Activated CD4-positive, alpha-beta T cell treated with anti-CD3 and anti-CD28 coated beads, Interleukin-2, amount 50 U/mL, for 48 hours (primary cell): ENCODE measurements around the gene PPP2R2B.

Source experiments
- DNase-seq, 2 experiments: peaks; one replicate each; pipeline ENCODE4 v3.0.0-alpha.2; 2020

The PPP2R2B gene

DNA sequence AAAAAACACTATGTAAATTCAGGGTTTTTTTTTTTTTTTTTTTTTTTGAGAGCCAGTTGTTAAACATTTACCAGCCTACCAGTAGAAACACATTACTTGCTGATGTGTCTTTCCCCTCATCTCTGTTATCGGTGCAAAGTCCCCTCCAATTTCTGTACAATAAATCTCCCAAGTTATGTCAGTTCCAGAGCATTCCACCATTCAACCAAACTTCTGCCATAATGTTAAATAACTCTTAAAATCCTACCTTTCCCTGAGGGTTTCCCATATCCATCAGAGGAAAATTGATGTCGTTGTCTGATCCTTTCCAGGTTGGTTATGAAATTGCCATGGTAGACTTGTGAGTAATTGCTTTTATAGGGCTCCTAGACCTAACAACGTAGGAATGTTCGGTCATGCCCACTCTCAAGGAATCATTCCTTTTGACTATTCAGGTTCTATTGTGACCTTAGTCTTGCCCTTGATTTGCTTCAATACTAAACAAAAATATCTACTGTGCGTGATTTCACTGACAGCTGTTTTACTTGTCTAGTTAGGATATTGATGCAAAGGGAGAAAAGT is 5.6 kb upstream of the PPP2R2B start:
- no peak for DNase-seq

DNA sequence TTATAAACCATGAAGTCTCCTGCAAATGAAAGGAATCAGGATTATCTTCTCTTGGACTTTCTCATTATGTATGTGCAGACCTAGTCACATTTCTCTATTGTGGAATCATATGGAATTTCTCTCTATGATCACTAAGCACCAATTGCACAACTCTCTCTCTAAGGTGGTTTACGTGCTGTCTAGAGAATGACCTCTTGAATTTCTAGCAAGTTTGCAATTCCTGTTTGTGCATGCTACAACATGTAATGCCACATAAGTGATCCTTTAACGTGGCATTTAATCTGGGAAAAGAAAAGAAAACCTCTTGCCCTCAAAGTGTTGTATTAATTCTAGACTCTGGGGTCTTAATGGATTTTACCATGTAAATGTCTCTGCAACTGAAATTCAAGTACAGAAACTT is 5.0 kb upstream of the PPP2R2B start:
- DNase-seq: no peak

DNA sequence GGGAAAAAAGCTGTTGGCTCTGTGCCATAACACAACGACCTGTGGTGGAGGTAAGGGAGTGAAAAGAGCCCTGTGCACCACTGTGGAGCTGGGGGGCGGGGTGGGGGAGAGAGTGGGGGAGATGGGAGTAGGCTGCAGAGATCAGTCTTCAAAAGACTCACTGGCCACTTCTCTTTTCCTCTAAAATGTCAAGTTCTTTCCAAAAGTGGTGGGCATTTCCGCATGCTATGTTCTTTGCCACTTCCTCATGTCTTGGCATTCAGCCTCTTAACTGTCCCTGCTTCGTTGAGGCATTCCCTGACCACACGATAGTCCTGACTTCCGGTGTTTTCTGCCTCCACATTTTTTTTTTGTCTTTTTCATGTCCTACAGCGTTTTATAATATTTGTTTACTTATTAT is 2.4 kb upstream of the PPP2R2B start:
- no peak for DNase-seq

DNA sequence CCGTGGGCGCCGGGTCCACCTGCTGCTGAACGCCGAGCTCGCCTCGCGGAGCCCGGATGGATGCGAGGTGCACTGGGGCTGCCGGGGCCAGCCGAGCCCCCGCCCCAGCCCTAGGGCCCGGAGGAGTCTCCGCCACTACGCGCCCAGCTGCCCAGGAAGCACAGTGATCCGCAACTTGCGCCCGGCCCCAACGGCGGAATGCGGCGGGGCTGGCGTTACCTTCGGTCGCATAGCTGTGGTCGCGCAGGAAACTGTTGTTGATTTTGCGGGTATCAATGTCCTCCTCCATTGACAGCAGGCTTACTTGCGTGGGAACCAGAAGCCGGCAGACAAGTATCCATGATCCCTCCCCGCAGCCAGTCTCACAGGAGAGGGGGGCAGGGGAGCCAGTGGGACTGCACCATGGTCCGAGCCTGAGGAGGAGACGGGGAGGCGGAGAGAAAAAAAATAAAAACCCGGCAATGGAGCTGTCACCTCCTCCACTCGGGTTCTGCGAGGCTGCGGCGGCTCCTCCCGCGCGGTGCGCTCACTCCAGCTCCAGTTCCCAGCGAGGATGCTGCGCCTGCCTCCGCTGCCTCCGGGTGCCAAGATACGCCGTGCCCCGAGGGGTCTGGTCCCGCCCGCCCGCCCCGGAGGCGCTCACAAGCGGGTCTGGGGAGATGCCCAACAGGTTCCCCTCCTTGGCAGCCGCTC is 628 bp downstream of the PPP2R2B start:
- DNase-seq: peak; percentile 15 to 27

DNA sequence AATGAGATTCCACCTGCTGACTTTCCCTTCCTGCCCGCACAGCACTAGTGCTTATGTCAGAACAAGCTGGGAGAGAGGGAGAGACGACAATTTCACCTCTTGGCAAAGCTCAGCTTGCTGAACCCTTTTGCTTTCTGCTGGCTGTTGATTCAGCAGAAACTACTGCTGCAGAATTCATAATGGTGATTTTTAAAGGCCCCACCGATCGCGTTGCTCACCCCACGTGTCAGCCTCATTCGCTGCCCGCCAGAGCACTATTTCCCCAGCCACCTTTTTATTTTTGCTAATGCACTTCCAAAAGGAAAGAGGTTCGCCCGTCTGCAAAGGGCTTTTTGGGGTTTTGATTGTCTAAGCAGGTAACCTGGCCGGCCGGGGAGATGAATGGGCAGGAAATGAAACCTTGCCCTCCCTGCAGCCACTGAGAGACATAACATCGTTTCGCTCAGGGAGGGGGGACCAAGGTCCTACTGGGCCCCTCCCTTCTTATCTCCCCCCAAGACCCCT is 1.3 kb downstream of the PPP2R2B start:
- DNase-seq: peak in 1 of 2 experiments; percentile 12

DNA sequence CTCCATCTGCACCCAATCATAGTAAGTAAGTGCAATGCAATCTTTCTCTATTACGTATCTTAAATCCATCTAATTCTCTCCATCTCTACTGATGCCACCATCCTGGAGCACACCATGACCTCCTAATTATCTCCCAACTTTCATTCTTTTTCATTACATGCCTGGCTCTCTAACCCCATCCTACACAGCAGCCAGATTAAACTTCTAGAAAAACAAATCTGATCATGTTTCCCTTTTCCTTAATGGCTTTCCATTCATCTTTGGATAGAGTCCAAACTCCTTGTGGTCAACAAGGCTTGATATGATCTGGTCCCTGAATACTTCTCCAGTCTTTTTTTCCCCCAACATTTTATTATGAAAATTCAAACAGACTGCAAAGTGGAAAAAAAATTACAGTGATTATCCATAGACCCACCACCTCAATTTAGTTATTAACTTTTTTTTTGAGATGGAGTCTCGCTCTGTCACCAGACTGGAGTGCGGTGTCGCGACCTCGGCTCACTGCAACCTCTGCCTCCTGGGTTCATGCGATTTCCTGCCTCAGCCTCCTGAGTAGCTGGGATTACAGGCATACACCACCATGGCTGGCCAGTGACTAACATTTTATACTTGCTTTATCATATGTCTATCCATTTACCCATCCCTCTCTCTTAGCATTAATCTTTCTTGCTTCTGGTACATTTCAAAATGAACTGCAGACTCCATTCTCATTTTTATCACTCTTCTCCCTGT is 5.2 kb downstream of the PPP2R2B start:
- no peak for DNase-seq

DNA sequence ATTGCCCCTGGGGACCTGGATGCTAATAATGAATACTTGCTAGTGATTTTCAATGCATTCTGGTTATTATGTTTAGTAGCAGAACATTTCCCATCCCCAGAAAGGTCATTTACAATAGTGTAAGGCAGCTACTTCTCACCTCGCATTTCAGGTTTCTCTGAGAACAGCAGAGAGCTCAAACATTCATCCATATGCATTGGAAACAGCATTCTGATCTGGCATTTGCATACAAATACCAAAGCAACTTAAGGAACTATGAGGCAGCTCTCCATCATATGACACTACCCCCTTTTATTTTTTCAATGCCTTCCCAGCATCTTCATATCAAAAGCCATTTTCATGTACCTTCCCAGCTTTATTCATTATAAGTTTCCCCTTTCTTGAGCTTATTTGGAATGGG is 6.4 kb downstream of the PPP2R2B start:
- DNase-seq: no peak

DNA sequence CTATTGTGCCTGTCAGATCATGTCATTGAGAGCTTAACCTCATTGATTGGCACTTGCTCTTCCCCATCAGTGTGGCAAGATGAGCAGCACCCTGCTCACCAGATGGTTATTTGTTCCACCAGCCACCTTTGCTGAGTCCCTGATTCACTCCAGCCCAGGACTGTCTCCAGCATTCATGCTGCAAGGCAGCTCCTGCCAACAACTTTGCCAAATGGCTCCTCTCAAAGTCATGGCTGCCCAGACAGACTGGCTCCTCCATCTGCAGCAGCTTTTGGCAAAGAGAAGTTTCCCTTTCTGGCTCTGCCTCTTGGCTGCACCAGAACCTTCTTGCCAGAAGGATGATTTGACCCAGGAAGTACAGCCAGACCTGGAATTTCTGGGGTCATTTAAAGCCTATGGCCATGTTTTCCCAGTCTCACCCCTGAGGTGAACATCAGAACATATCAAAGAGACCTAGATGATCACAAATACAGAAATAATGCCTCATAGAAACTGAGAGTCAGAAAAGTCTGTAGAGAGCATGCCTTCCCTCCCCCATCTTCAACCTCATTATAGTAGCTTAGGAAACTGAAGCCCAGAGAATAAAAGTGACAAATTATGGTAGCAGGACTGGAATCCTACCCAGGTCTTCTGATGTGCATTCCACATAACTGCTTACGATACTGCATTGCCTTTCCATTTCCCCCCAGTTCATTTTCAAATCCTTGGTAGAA is 10.4 kb downstream of the PPP2R2B start:
- DNase-seq: no peak

DNA sequence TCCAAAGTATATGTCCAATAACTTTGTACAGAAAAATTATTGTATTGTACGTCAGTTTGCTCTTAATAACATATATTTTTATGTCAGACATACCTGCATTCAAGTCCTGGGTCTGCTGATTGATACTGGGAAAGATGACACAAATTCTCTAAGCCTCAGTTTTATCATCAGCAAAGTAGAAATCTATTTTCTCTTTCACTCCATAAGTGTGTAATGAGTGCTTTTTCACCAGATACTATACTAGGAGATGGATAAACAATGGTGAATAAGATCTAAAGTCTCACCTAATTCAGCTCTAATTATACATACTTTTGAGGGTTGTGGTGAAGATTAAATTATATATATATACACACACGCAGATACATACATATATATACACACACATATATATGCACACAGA is 12.3 kb downstream of the PPP2R2B start:
- DNase-seq: no peak

DNA sequence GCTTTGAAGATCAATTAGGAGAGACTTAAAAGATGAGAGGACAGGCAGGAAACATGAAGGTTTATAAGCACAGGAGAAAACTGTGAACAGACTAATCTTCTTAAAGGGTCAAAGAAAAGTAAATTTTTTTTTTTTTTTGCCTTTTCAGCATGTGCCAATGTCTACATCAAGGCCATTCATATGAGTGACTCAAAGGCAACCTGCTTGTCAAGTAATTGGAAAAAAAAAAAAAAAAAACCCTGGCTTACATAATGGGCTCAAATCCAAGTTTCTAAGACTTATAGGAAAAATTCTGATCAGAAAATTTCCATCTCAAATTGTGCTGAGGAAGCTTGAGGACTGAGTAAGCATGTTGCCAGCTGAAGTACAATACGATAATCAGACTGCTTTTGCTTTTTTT is 15.9 kb downstream of the PPP2R2B start:
- DNase-seq: no peak

DNA sequence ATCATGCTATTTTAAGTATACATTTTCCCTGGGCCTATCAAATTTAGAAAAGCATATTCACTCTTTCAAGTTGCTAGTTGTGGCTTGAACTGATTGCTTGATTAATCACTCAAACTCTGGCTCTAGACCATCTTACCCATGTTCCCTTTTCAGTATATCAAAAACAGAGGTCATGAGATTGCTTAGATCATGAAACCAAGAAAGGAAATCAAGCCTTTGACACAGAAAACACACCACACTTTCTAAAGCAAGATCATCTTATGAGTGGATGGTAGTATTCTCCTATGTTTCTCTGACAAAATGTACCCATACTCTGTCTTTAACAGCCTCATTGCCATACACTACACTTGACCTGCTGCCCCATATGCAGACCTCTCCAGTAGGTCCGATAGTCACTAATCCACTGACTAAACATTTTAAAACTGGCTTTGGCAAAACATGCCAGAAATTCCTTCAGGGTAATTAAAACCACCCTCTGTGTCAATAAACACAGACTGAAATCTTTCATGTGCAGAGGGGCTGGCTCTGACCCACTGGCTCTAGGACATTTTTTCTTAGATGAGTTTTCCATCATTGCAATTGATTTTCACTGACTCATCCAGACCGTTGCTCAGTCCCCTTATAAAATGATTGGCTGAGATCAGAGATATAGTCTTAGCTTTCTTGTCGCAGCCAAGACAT is 18.2 kb downstream of the PPP2R2B start:
- no peak for DNase-seq

DNA sequence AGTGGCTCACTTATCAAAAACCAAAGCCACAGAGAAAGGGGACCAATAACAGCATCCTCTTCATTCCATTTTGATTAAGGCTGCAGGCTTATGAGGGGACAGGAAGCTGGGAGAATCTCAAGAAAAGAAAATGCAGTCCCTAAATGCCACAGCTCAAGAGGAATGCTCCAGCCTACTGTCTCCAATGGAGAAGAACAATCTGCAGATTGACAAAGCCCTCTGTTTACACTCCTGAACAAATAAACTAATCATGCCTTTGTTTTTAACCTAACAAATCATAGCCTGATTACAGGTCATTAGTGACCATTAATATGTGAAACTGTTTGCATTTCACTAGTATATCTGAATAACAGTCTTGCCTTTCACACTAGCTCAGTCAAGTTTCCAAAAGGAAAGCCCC is 26.5 kb downstream of the PPP2R2B start:
- DNase-seq: no peak

DNA sequence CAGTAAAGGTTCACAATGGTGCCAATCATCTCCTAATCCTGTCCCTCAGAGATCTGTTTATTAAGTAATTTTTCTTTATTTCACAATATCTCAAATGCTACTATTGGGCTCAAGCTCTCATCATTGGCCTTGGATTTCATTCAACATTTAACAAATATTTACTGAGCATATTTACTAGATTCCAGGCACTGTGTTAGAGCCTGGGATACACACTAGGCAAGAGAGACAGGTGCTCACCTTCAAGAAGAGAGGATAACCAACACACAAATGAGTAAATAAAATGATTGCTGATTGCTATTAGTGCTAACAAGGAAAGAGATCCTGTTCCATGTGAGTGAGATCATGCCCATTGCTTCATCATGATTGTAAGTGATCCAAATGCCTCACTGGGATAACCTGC is 27.4 kb downstream of the PPP2R2B start:
- no peak for DNase-seq

DNA sequence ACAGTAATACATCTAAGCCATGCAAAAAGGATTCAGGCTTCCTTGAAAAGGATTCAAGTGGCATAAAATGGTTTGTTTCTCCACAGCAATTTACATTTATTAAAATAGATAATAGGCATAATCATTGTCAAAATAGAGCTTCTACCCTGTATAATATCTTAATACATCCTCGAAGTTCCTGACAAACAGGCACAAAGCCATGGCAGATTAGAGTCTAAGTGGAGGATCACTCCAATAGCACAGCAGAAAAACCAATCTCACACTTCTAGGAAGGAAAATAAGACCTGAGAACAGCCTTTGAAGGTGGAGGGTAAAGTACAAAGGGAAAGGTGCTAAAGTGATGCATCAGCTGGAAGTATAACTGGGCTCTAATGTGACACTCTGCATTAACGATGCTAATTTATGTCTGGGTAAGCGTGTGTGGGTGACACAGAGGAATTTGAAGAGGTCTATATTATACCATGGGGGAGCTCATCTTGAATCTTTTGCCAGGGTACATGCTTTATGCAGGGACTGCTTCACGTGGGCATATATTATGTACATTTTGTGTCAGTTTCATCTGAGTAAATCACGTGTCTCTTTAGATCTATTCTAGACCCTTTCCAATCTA is 28.8 kb downstream of the PPP2R2B start:
- DNase-seq: no peak

DNA sequence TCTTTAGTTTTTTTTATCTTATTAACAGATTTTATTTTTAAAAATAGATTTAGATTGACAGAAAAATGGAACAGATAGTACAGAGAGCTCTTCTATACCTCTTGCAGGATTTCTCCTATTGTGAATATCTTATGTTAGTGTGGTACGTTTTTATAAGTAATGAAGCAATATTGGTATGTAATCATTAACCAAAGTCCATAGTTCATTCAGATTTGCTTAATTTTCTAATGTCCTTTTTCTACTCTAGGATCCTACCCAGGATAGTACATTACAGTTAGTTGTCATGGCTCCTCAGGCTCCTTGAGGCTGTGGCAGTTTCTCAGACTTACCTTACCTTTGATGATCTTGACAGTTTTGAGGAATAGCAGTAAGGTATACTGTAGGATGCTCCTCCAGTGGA is 30.4 kb downstream of the PPP2R2B start:
- DNase-seq: no peak

DNA sequence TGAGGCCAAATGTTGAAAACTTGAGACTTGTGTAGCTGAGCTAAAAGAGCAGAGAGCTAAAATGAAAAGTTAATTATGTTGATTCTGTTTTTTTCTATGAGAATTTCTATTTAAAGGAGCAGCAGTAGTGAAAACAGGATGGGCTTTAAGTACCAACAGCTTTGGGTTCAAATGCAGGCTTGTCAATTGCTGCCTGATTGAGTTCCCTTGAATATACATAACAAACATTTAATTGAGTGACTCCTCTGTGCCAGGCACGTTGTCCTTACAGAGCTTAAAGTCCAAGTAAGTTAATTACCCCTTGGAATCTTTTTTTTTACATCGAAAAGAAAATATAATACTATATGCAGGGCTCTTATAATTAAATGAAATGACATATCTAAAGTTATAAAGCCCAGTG is 38.5 kb downstream of the PPP2R2B start:
- DNase-seq: no peak

DNA sequence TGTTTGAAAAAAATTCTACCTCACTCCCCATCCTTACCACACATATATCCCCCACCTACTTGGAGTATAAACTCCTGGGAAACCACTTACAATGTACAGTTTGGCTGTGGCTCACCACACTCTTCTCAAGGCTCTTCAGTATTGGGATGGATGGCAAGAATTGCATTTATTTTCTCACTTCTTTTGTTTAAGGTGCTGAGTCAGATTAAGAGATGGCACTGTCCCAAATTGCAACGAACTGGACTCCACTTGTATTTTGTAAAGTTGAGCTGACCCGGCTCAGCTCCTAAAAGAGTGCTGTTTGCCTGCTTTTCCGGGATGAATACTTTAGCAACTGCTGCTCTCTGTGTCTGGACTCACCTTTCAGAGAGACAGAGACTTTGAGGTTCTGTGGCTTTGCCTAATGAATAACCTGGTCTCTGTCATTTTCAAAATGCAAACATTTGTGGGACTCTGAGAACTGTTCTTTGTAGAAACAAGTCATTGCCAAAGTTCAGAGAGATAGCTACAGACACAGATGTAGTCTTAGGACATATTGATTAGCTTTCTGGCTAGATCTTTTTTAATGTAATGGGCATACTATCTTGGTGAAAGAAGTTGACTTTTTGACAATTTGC is 42.2 kb downstream of the PPP2R2B start:
- no peak for DNase-seq

DNA sequence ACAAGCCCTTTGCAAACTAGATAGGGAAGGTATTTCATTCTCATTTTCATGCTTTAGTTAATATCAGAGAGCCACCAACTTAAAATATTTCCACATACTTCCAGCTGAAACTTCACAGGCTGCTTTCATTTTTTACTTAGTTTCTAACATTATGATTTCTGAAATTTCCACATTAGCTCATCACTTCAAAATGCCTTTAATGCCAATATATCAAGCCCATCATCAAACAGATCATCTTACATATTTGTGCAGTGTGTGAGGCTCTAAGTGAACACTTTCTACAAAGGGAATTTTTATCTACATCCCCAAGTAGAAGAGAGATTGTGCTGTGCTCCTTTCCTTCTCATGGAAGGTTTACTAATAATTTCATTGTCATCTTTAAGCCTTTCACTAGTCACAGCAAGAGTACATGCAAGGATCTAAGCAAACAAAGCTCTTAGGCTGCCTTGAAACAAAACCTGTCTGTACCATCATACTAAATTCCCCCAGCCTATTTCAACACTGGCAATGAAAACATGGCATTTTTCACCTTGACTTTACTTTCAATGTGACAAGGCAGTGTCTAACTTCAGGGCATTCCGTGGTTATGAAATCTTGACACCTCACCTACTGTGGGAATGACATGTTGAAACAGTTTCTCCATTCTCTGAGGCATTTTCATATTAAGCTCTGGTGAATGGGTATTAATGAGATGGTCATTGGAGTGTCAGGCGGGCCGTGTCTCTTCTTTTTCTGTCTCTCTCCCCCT is 45.4 kb downstream of the PPP2R2B start:
- no peak for DNase-seq

DNA sequence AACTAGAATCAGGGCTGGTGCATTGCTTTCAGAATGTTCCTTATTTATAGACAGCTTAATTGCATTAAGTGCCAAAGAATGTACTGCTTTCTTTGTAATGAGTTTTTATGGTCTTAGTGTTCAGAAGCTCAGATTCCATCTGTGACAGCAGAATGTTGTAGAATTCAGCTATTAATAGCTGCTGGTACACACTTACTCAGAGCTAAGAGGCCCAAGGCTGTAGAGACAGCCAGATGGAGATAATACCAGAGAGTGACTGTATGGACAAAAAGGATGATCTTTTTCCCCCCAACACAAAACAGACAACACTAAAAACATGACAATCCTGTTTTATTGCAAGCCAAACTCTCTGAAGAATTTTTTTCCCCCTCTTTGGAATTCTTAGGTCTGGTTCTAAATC is 50.2 kb downstream of the PPP2R2B start:
- no peak for DNase-seq

DNA sequence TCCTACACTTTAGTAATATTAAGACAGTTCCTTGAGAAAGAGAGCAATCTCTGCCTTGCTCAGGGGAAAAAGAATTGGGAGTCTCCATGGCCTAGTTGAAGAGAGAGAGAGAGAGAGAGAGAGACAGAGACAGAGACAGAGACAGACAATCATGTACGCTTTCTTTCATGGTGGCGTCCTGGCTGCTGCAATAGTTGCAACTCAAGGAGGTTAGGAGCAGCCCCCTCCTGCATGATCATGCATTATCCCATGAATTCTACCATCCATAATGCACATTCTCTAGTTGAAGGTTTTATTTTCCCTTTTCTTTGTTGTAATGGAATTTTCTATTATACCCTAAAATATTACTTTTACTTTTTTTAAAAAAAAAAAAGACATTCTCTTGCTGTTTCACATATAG is 50.7 kb downstream of the PPP2R2B start:
- no peak for DNase-seq

DNA sequence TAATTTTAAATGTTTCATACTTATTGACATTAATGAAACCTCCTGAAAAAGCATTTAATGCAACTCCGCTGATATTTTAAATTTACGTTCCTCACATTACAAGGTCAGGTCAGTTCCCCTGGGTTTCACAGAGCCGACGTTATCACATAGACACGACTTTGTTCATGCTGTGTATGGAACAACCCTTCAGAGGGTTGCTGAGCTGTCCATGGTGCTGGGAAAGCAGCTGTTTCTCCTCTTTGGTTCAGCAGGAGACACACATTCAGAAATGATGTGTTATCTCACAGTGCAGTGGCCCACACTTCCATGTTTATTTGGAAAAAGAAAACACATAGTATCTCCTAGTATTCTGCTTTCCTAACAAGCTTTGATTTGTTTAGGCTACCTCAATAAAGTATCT is 53.5 kb downstream of the PPP2R2B start:
- DNase-seq: peak; percentile 8 to 11
